HCT116 (cell line): ENCODE data around the gene RXRA. TPM values are rescaled to one million over a fixed set of nuclear protein-coding genes. Genes with fewer than 3 reads are reported as not detected.

Experiments used
- ATAC-seq: fragments of 200-7000 bp; cut with Tn5 transposase; 2 replicates; pipeline ENCODE4 v1.9.1; 2020; ENCODE audit warnings: mild to moderate bottlenecking, moderate library complexity
- BruUV-seq: library from RNA; stranded (reverse); fragments of 400-500 nt; replicated peaks from 2 replicates; lab custom pipeline; 2021; lab: Mats Ljungman, UMichigan
- CTCF ChIA-PET: fragments of 300-600 bp; sonication (Branson Sonifier 250); formaldehyde crosslinking; loops from one replicate; lab custom pipeline; 2021; ENCODE audit warnings: antibody characterized with exemption; lab: Charles Lee
- POLR2A ChIA-PET: fragments of 300-600, 350-600 bp; sonication (Branson Sonifier 250); formaldehyde crosslinking; loops from one replicate; lab custom pipeline; 2021; ENCODE audit warnings: antibody characterized with exemption; lab: Charles Lee
- RAD21 ChIA-PET, 2 experiments: fragments of 300-600 bp; sonication (Branson Sonifier 250); formaldehyde crosslinking; loops; one replicate each; lab custom pipeline; 2023; ENCODE audit warnings: low total read pairs in 2 of 2; ENCODE audit not compliant: uncharacterized antibody in 2 of 2, unreplicated experiment in 2 of 2, low non-redundant PET in 1 of 2; lab: Charles Lee
- DNase-seq: peaks from one replicate; pipeline ENCODE4 v3.0.0-alpha.2; 2010; ENCODE audit warnings: low read depth, low spot score
- H2AFZ ChIP-seq: fragments of 200-600 bp; shearing (Covaris generic), sonication (generic); 2 replicates; pipeline ENCODE4 v1.6.1; 2017; ENCODE audit warnings: low read depth, mixed run types, mixed read lengths, antibody characterized with exemption, low read length; ENCODE audit not compliant: poor library complexity, severe bottlenecking
- H3K27ac ChIP-seq: 2 replicates; pipeline ENCODE4 v1.5.1; 2012; ENCODE audit warnings: low read depth, low read length
- H3K27me3 ChIP-seq: fragments of 200-600 bp; sonication (generic); 2 replicates; pipeline ENCODE4 v1.6.1; 2016; ENCODE audit warnings: mixed run types, low read length, mixed read lengths; ENCODE audit not compliant: insufficient read depth
- H3K36me3 ChIP-seq, 2 experiments: fragments of 200-500 bp in 1 of 2; fragments of 200-600 bp in 1 of 2; sonication (Bioruptor generic) in 1 of 2; sonication (generic) in 1 of 2; 2 replicates each; pipeline versions ENCODE4 v1.5.1 to v1.6.1; 2014 to 2016; ENCODE audit warnings: low read length in 2 of 2, inconsistent platforms in 1 of 2, mixed read lengths in 1 of 2, mixed run types in 1 of 2; ENCODE audit not compliant: insufficient read depth in 2 of 2, control insufficient read depth in 1 of 2
- H3K4me1 ChIP-seq, 2 experiments: fragments of 200-600 bp in 1 of 2; sonication (generic) in 1 of 2; 2 replicates each; pipeline versions ENCODE4 v1.5.1 to v1.6.1; 2012 to 2017; ENCODE audit warnings: low read length in 2 of 2, inconsistent platforms in 1 of 2, mild to moderate bottlenecking in 1 of 2, mixed read lengths in 1 of 2, mixed run types in 1 of 2, moderate library complexity in 1 of 2; ENCODE audit not compliant: insufficient read depth in 2 of 2, control insufficient read depth in 1 of 2
- H3K4me2 ChIP-seq: fragments of 200-600 bp; sonication (generic); 2 replicates; pipeline ENCODE4 v1.6.1; 2017; ENCODE audit warnings: mixed run types, low read length, mixed read lengths
- H3K4me3 ChIP-seq, 2 experiments: fragments of 200-600 bp in 1 of 2; sonication (generic) in 1 of 2; replicated peaks in 1 of 2; 2 replicates each; pipeline ENCODE4 v1.5.1; 2011 to 2016; ENCODE audit warnings: low read length in 2 of 2, control low read depth in 1 of 2, low read depth in 1 of 2, mild to moderate bottlenecking in 1 of 2, mixed read lengths in 1 of 2, mixed run types in 1 of 2
- H3K79me2 ChIP-seq: fragments of 200-600 bp; sonication (generic); 2 replicates; pipeline ENCODE4 v1.6.1; 2017; ENCODE audit warnings: mild to moderate bottlenecking, mixed run types, low read length, moderate library complexity, mixed read lengths; ENCODE audit not compliant: insufficient read depth
- H3K9ac ChIP-seq: fragments of 200-600 bp; sonication (generic); 2 replicates; pipeline ENCODE4 v1.6.1; 2016; ENCODE audit warnings: low read length, mixed read lengths
- H3K9me2 ChIP-seq: fragments of 200-600 bp; sonication (generic), shearing (Covaris generic); 2 replicates; pipeline ENCODE4 v1.6.1; 2017; ENCODE audit warnings: mixed run types, mild to moderate bottlenecking, moderate library complexity; ENCODE audit not compliant: insufficient read depth
- H3K9me3 ChIP-seq, 2 experiments: fragments of 200-500 bp in 1 of 2; fragments of 200-600 bp in 1 of 2; sonication (Bioruptor generic) in 1 of 2; sonication (generic) in 1 of 2; 2 replicates each; pipeline ENCODE4 v1.6.1; 2014 to 2017; ENCODE audit warnings: low read length in 2 of 2, mixed read lengths in 2 of 2, inconsistent platforms in 1 of 2, low read depth in 1 of 2, mild to moderate bottlenecking in 1 of 2, mixed run types in 1 of 2, moderate library complexity in 1 of 2; ENCODE audit not compliant: control insufficient read depth in 1 of 2, insufficient read depth in 1 of 2
- H4K20me1 ChIP-seq: fragments of 200-600 bp; sonication (generic), shearing (Covaris generic); 2 replicates; pipeline ENCODE4 v1.6.1; 2017; ENCODE audit warnings: mixed run types, mild to moderate bottlenecking, moderate library complexity; ENCODE audit not compliant: insufficient read depth
- CBX3 ChIP-seq: IDR thresholded peaks from 2 replicates; pipeline ENCODE4 v1.6.1; 2012; ENCODE audit warnings: low read depth
- CEBPB ChIP-seq: IDR thresholded peaks from 2 replicates; pipeline ENCODE4 v1.6.1; 2012; ENCODE audit warnings: low read depth
- CTCF ChIP-seq, 3 experiments: fragments of 200-600 bp in 1 of 3; sonication (generic) in 1 of 3; IDR thresholded peaks in 2 of 3; conservative IDR thresholded peaks in 1 of 3; 2 replicates each; pipeline ENCODE4 v1.5.1; 2012 to 2017; ENCODE audit warnings: low read depth in 2 of 3, low read length in 2 of 3, antibody characterized with exemption in 1 of 3, borderline replicate concordance in 1 of 3, control low read depth in 1 of 3, mild to moderate bottlenecking in 1 of 3, mixed read lengths in 1 of 3, mixed run types in 1 of 3, moderate library complexity in 1 of 3; ENCODE audit not compliant: insufficient read depth in 1 of 3
- EZH2 ChIP-seq: fragments of 200-600 bp; sonication (generic); IDR thresholded peaks from 2 replicates; pipeline ENCODE4 v1.6.1; 2017; ENCODE audit warnings: antibody characterized with exemption, mixed run types
- EZH2phosphoT487 ChIP-seq: fragments of 200-600 bp; IDR thresholded peaks from 2 replicates; pipeline ENCODE4 v1.6.1; 2018; ENCODE audit warnings: antibody characterized with exemption, borderline replicate concordance
- JUND ChIP-seq: IDR thresholded peaks from 2 replicates; pipeline ENCODE4 v1.6.1; 2012
- SP1 ChIP-seq: IDR thresholded peaks from 2 replicates; pipeline ENCODE4 v1.6.1; 2012; ENCODE audit warnings: low read depth
- TCF7L2 ChIP-seq: IDR thresholded peaks from 2 replicates; pipeline ENCODE4 v1.7.0; 2011; ENCODE audit warnings: borderline replicate concordance, inconsistent platforms; ENCODE audit not compliant: insufficient read depth, insufficient read length; ENCODE audit errors: extremely low read depth
- ZFX ChIP-seq: fragments of 450-650 bp; IDR thresholded peaks from 2 replicates; pipeline ENCODE4 v1.6.1; 2017
- ZNF274 ChIP-seq: fragments of 200-500 bp; sonication (Bioruptor generic); IDR thresholded peaks from 2 replicates; pipeline ENCODE4 v1.6.1; 2014; ENCODE audit warnings: mild to moderate bottlenecking, low read depth, low read length, inconsistent platforms
- intact Hi-C: fragments of 100-400 bp; cut with micrococcal nuclease; formaldehyde crosslinking; loops from 2 replicates; pipeline ENCODE4 v1.10.0; 2022
- total RNA-seq: library from RNA; stranded (reverse); gene quantifications from one replicate; pipeline ENCODE4 v1.2.1, GENCODE V29; 2021; ENCODE audit not compliant: unreplicated experiment
- TF ChIP-seq, protein P1 (sequence below): IDR thresholded peaks from 2 replicates; pipeline ENCODE4 v1.6.1; 2011; ENCODE audit warnings: mild to moderate bottlenecking, low read length, moderate library complexity; ENCODE audit not compliant: insufficient replicate concordance; ENCODE audit errors: extremely low read depth
- TF ChIP-seq, protein P2 (sequence below): IDR thresholded peaks from 2 replicates; pipeline ENCODE4 v1.6.1; 2012

RXRA gene
- total RNA-seq, 1 experiment from 2014 or later = 43.9 TPM

- Histone ChIP-seq H3K4me3 (no peak overlapping the region), H3K4me2 (no peak overlapping the region), H3K27me3 (no peaks in the 10 kb centered on the region), H3K36me3 (no peaks in the 10 kb centered on the region), H3K9me2 (no peaks in the 10 kb centered on the region), H3K9ac (no peak overlapping the region), H3K9me3 (no peaks in the 10 kb centered on the region), H2AFZ (no peak overlapping the region), H3K79me2 (no peaks in the 10 kb centered on the region), H3K4me1 (no peaks in the 10 kb centered on the region), H3K27ac (no peak overlapping the region), H4K20me1 (no peaks in the 10 kb centered on the region)
- RAD21 ChIA-PET = no interaction called here
- DNase-seq (no peak), ATAC-seq (no peak)
- intact Hi-C loops = no loop called here
- POLR2A ChIA-PET = no interaction called here
- CTCF ChIA-PET = no interaction called here
- BruUV-seq = no TSS peak
- TF ChIP-seq ZFX (no peak), JUND (no peak), EZH2phosphoT487 (no peak), ZNF274 (no peak), SP1 (no peak), TCF7L2 (no peak)
Measured at GRCh38 chr9:134468358-134468757, 142.1 kb downstream of the RXRA start.

DNA sequence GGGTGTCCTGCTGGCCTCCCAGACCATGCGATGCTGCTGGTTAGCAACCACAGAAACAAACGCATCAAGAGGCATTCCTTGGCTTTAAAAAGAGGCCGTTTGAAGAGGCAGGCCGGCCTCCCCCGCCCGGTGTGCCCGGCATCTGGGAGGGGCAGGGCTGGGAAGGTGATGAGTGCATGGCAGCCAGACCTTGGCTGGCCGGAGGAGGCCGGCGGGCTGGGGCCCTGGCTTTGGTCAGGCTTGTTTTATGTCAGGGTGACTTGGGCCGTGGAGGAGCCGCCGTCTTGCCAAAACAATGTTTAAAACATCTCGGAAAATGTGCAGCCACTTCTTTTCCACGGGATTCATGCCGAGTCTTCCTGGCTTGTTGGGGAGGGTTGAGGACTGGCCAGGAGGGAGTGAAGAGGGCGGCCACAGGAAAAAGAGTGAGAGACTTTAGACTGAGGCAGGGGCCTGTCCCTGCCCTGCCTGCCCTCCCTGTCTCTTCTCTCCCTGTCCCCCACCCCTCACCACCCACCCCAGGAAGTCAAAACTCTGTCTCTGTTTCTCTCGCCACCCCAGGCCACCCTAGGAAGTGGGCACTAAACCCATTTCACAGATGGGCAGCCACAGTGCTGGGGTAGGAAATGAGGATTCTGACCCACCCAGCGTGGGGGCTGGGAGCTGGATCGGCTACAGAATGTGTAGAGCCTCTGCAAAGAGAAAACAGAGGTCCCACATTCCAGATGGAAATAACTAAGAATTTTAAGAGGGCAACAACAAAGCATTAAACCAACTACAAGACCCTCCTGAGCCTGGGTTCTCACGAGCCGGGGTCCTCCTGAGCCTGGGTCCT, 143.0 kb downstream of the RXRA start:
- Histone ChIP-seq H3K4me1 (no peaks in the 10 kb centered on the region), H3K27me3 (no peaks in the 10 kb centered on the region), H3K4me2 (no peak overlapping the region), H3K36me3 (no peaks in the 10 kb centered on the region), H2AFZ (no peak overlapping the region), H3K4me3 (no peak overlapping the region), H3K27ac (no peak overlapping the region), H3K9me3 (no peaks in the 10 kb centered on the region), H4K20me1 (no peaks in the 10 kb centered on the region), H3K79me2 (no peaks in the 10 kb centered on the region), H3K9me2 (no peaks in the 10 kb centered on the region), H3K9ac (no peak overlapping the region)
- ChIA-PET RAD21 (no interaction called here), CTCF (no interaction called here), POLR2A (no interaction called here)
- no TSS peak for BruUV-seq
- no peak for ATAC-seq
- TF ChIP-seq EZH2 (no peak), CTCF (IDR thresholded peaks at IDR 0.05 in 2 of 3, conservative IDR thresholded peaks at IDR 0.05 in 1 of 3; ENCODE audit: borderline replicate concordance in 1 of 3, insufficient read depth in 1 of 3, low read depth in 2 of 3, low read length in 2 of 3) (no peak), ZFX (no peak), TCF7L2 (no peak), CEBPB (no peak), CBX3 (no peak), ZNF274 (no peak), SP1 (no peak)
- TF ChIP-seq, protein P1, sequence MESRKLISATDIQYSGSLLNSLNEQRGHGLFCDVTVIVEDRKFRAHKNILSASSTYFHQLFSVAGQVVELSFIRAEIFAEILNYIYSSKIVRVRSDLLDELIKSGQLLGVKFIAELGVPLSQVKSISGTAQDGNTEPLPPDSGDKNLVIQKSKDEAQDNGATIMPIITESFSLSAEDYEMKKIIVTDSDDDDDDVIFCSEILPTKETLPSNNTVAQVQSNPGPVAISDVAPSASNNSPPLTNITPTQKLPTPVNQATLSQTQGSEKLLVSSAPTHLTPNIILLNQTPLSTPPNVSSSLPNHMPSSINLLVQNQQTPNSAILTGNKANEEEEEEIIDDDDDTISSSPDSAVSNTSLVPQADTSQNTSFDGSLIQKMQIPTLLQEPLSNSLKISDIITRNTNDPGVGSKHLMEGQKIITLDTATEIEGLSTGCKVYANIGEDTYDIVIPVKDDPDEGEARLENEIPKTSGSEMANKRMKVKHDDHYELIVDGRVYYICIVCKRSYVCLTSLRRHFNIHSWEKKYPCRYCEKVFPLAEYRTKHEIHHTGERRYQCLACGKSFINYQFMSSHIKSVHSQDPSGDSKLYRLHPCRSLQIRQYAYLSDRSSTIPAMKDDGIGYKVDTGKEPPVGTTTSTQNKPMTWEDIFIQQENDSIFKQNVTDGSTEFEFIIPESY = no peak
- TF ChIP-seq, protein P2, sequence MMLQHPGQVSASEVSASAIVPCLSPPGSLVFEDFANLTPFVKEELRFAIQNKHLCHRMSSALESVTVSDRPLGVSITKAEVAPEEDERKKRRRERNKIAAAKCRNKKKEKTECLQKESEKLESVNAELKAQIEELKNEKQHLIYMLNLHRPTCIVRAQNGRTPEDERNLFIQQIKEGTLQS = no peak
- DNase-seq = no peak
- intact Hi-C loops = no loop called here
